OCI-LY1 (cell line): ENCODE results near the gene OXCT2.

Experiments
- EZH2 ChIP-seq: fragments of 200-600 bp; sonication (generic), shearing (Covaris generic); IDR thresholded peaks from 2 replicates; pipeline ENCODE4 v1.8.0; 2017; ENCODE audit warnings: borderline replicate concordance, mixed run types, mild to moderate bottlenecking, antibody characterized with exemption, low read length, moderate library complexity, mixed read lengths
- TF ChIP-seq, protein P1 (sequence below): fragments of 200-600 bp; sonication (generic), shearing (Covaris generic); IDR thresholded peaks from 2 replicates; pipeline ENCODE4 v1.5.1; 2017; ENCODE audit warnings: mild to moderate bottlenecking, antibody characterized with exemption, low read length, moderate library complexity, mixed read lengths

DNA sequence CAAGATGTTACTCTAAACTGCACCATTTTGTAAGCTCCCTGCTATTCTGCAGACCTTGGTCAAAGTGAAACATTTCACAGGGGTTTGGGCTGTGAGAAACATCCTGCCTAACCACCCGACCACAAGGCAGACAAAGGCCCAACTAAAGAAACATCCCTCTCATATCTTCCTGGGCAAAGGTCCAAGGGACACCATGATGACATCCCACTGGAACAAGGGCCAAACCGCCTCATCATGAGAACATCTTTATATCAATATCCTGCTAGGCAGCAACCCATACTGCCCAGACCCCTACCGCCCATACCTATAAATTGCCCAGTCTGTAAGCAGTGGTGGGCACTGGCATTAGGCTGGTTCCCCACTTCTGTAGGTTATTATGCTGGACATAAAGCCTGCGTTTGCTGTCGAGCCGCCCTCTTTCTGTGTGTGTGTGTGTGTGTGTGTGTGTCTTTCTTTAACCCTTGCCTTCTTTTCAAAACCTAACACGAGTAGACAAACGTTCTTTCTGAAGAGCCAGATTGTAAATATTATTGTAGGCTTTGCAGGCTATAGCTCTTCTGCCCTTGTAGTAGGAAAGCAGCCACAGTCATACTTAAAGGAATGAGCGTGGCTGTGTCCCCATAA is 33.5 kb downstream of the OXCT2 start:
- TF ChIP-seq, protein P1, sequence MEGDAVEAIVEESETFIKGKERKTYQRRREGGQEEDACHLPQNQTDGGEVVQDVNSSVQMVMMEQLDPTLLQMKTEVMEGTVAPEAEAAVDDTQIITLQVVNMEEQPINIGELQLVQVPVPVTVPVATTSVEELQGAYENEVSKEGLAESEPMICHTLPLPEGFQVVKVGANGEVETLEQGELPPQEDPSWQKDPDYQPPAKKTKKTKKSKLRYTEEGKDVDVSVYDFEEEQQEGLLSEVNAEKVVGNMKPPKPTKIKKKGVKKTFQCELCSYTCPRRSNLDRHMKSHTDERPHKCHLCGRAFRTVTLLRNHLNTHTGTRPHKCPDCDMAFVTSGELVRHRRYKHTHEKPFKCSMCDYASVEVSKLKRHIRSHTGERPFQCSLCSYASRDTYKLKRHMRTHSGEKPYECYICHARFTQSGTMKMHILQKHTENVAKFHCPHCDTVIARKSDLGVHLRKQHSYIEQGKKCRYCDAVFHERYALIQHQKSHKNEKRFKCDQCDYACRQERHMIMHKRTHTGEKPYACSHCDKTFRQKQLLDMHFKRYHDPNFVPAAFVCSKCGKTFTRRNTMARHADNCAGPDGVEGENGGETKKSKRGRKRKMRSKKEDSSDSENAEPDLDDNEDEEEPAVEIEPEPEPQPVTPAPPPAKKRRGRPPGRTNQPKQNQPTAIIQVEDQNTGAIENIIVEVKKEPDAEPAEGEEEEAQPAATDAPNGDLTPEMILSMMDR: no peak
- TF ChIP-seq EZH2: no peak
